Measurements from ENCODE around the gene GLYATL1. TPM values are rescaled to one million over a fixed set of nuclear protein-coding genes. Genes with fewer than 3 reads are reported as not detected.
A peak's percentile ranks its signal among the peaks of the same experiment; 100 is the strongest.

The GLYATL1 gene, protein sequence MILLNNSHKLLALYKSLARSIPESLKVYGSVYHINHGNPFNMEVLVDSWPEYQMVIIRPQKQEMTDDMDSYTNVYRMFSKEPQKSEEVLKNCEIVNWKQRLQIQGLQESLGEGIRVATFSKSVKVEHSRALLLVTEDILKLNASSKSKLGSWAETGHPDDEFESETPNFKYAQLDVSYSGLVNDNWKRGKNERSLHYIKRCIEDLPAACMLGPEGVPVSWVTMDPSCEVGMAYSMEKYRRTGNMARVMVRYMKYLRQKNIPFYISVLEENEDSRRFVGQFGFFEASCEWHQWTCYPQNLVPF
- total RNA-seq = not detected
- polyA plus RNA-seq = not detected
- long read RNA-seq, donor 1 = 0 reads
- long read RNA-seq, donor 2 = 0 reads

DNA sequence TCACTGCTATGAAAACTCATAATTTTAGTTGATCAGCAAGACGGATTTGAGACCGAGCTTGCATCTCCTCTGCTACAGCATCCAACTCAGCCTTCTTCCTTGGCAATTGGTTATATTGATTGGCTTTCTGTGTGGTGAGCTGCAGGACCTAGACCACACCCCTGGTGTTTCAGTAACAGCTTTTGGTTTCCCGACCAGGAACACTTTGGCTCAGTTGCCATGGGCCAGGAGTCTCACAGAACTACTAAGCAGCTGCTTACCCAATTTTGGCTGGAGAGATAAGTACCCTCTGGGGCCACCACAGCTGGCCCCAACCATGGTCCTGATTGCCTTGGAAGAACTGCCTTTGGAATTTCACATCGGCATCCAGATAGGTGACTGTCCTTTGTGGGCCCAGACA lies at the start of gene GLYATL1:
GLYATL1 (plus strand) TSS at position 212 of the 400 bp plus-strand sequence. CDS start 7,600 bp downstream, outside the sequence.
- no peaks in the 10 kb centered on the region for H3K9me3 ChIP-seq
- WGBS, 3 donors = 56 to 71% (median 63%) methylated on average over 4 of the region's 4 CpGs
- no peaks in the 10 kb centered on the region for H3K36me3 ChIP-seq (ENCODE audit: insufficient read depth in 1 of 2, low read depth in 1 of 2)
- H3K27ac ChIP-seq = no peak within 1 kb of the TSS
- TF ChIP-seq, protein P1, sequence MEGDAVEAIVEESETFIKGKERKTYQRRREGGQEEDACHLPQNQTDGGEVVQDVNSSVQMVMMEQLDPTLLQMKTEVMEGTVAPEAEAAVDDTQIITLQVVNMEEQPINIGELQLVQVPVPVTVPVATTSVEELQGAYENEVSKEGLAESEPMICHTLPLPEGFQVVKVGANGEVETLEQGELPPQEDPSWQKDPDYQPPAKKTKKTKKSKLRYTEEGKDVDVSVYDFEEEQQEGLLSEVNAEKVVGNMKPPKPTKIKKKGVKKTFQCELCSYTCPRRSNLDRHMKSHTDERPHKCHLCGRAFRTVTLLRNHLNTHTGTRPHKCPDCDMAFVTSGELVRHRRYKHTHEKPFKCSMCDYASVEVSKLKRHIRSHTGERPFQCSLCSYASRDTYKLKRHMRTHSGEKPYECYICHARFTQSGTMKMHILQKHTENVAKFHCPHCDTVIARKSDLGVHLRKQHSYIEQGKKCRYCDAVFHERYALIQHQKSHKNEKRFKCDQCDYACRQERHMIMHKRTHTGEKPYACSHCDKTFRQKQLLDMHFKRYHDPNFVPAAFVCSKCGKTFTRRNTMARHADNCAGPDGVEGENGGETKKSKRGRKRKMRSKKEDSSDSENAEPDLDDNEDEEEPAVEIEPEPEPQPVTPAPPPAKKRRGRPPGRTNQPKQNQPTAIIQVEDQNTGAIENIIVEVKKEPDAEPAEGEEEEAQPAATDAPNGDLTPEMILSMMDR (IDR thresholded peaks at IDR 0.05) = no peak
- H3K4me3 ChIP-seq = no peak within 1 kb of the TSS
- H3K27me3 ChIP-seq (ENCODE audit: insufficient read depth in 3 of 3, low read length in 2 of 3) = no peaks in the 10 kb centered on the region
- DNase-seq (no peak), ATAC-seq (no peak)
- H3K4me1 ChIP-seq = no peaks in the 10 kb centered on the region
- intact Hi-C loops (cut with DNase I) = no loop called here

DNA sequence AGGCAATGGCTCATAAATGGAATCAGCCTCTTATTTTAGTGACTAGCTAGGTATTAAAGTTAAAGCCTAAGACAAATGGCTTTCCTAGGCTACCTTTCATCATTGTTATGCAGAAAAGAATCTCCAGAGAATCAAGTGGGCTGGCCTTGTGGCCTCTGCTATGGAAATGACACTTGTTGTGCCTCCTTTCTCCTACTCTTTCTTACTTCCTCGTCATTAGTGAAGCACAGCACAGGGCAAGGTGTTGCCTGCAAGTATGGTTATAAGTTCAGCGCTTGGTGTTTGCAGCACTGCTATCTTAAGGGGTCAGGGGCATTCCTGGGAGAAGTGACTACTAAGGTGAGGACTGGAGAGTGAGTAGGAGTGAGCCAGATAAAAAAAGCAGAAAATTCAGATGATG lies 45.4 kb upstream of the GLYATL1 start:
- TF ChIP-seq, protein P1 (IDR thresholded peaks at IDR 0.05) = no peak
- ATAC-seq (no peak), DNase-seq (no peak)
- H3K4me3 ChIP-seq = no peak overlapping the region
- H3K27ac ChIP-seq = no peak overlapping the region
- no peaks in the 10 kb centered on the region for H3K4me1 ChIP-seq
- H3K27me3 ChIP-seq (ENCODE audit: insufficient read depth in 3 of 3, low read length in 2 of 3) = peaks cover 0 to 2% (median 0%) of the 10 kb centered on the region in 3 donors
- H3K36me3 ChIP-seq (ENCODE audit: insufficient read depth in 1 of 2, low read depth in 1 of 2) = no peaks in the 10 kb centered on the region
- intact Hi-C loops (cut with DNase I) = no loop called here
- H3K9me3 ChIP-seq = no peaks in the 10 kb centered on the region
- WGBS, 3 donors = 72 to 78% (median 76%) methylated on average over 2 of the region's 2 CpGs

DNA sequence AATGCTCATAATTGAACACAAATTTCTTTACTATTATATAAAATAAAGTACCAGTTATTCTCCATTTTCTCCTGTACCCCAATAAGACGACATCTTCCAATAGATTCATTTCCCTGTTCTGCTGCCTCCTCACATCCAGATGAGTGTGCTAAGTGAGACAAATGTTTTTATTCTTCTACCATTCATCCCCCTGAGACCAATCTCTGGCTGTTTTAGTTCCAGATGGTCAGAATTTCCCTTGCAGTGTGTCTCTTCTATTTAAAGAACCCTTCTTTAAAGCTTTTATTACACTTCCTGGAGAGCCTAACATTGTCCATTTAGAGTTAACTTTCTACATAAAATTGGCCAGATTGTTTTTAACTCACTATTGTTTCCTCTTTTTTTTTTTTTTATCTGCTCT lies 41.2 kb upstream of the GLYATL1 start:
- Histone ChIP-seq H3K4me3 (no peak overlapping the region), H3K36me3 (ENCODE audit: insufficient read depth in 1 of 2, low read depth in 1 of 2) (no peaks in the 10 kb centered on the region), H3K9me3 (no peaks in the 10 kb centered on the region), H3K4me1 (no peaks in the 10 kb centered on the region), H3K27me3 (ENCODE audit: insufficient read depth in 3 of 3, low read length in 2 of 3) (peaks cover 0 to 4% (median 0%) of the 10 kb centered on the region in 3 donors), H3K27ac (no peak overlapping the region)
- 41 to 55% (median 50%) methylated on average over 1 of the region's 1 CpG for WGBS, 3 donors
- intact Hi-C loops (cut with DNase I) = no loop called here
- no peak for DNase-seq
- no peak for ATAC-seq
- TF ChIP-seq, protein P1 (IDR thresholded peaks at IDR 0.05) = no peak

DNA sequence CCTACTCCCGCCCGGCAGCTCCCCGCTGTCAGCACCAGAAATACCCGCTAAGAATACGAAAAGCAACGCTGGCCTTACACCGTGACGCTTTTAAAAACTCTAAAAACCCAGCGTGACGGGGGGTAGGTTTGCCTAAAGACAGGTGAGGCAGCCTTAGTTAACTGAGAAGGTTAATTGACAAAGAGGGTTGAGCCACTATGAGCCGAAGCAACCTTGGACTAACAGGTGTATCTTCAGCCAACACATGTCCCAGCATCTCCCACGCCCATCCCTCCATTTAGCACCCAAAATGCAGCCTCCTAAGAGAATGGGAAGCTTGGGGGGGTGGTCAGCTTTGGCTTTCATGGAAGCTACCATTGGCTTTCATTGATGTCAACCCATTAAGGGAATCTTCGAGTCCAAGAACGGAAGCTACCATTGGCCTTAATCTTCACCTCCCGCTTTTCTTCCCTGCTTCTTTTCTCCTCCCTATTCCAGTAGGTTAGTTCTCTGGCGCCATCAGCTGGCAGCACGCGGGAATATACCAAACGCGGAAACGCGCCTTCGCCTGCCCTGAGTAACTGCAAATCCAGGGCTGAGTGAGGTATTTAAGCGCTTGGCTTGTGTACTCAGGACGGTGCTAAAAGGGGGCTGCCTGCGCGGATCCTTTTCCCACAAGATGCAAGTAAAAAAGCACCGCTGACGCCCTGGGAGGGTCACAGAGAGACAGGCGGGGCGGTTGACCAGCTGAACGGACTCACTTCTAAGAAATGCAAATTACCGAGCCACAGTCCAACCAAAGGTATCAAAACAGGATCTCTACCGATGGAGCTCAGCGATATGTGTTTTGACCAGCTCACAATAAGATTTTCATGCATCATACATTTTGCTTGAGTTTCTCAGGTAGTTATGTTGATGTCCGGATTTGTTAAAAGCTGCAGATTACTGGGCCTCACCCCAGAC lies 38.5 kb upstream of the GLYATL1 start:
- 40 to 50% (median 43%) methylated on average over 36 of the region's 36 CpGs for WGBS, 3 donors
- TF ChIP-seq, protein P1 (IDR thresholded peaks at IDR 0.05) = peak; percentile 10
- H3K27me3 ChIP-seq (ENCODE audit: insufficient read depth in 3 of 3, low read length in 2 of 3) = peaks cover 0 to 22% (median 9%) of the 10 kb centered on the region in 3 donors
- ATAC-seq (no peak), DNase-seq (peak; percentile 59 to 78)
- intact Hi-C loops (cut with DNase I) = no loop called here
- H3K4me1 ChIP-seq = no peaks in the 10 kb centered on the region
- H3K4me3 ChIP-seq = no peak overlapping the region
- H3K36me3 ChIP-seq (ENCODE audit: insufficient read depth in 1 of 2, low read depth in 1 of 2) = no peaks in the 10 kb centered on the region
- no peak overlapping the region for H3K27ac ChIP-seq
- H3K9me3 ChIP-seq = no peaks in the 10 kb centered on the region
